22Rv1 (cell line): ENCODE data around the gene WASF1.

Experiments used
- ZFX ChIP-seq: fragments of 450-650 bp; IDR thresholded peaks from 2 replicates; pipeline ENCODE4 v1.6.1; 2017; ENCODE audit warnings: antibody characterized with exemption, borderline replicate concordance
- TF ChIP-seq, protein P1 (sequence below): fragments of 450-650 bp; IDR thresholded peaks from 2 replicates; pipeline ENCODE4 v1.5.1; 2017; ENCODE audit warnings: mild to moderate bottlenecking

DNA sequence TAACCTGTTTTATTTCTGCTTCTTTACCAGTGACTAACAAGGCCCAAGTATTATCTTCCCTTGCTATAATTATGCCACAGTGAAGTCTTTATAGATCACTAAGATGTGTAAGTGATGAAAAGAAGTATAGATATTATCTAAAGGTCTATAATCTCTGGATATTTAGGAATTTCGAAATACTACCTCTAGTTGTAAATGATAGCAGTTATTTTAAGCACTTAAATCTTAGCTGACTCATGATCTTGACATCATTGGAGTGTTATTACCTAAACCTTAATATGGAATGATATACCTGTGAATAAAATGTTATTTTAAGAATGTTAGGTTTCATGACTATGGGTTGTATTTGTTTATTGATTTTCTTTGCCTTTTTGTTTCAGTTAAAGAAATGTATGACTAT is 32.3 kb upstream of the WASF1 start:
- TF ChIP-seq, protein P1, sequence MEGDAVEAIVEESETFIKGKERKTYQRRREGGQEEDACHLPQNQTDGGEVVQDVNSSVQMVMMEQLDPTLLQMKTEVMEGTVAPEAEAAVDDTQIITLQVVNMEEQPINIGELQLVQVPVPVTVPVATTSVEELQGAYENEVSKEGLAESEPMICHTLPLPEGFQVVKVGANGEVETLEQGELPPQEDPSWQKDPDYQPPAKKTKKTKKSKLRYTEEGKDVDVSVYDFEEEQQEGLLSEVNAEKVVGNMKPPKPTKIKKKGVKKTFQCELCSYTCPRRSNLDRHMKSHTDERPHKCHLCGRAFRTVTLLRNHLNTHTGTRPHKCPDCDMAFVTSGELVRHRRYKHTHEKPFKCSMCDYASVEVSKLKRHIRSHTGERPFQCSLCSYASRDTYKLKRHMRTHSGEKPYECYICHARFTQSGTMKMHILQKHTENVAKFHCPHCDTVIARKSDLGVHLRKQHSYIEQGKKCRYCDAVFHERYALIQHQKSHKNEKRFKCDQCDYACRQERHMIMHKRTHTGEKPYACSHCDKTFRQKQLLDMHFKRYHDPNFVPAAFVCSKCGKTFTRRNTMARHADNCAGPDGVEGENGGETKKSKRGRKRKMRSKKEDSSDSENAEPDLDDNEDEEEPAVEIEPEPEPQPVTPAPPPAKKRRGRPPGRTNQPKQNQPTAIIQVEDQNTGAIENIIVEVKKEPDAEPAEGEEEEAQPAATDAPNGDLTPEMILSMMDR = no peak
- no peak for TF ChIP-seq ZFX
